GM18499 (cell line): Measurements from ENCODE around the gene GALNT2.

Experiments
- ATAC-seq: cut with Tn5 transposase; IDR thresholded peaks from one replicate; pipeline ENCODE4 v1.9.1; 2021; ENCODE audit warnings: moderate number of reproducible peaks; ENCODE audit not compliant: insufficient read depth, unreplicated experiment

Gene GALNT2

GRCh38 chr1:230280906-230281413, 213.9 kb downstream of the GALNT2 start:
- no peak for ATAC-seq

GRCh38 chr1:230281556-230281955, 214.5 kb downstream of the GALNT2 start:
- ATAC-seq = no peak

GRCh38 chr1:230282157-230282556, 215.1 kb downstream of the GALNT2 start:
- no peak for ATAC-seq

GRCh38 chr1:230283678-230284077, 216.6 kb downstream of the GALNT2 start:
- ATAC-seq = no peak

GRCh38 chr1:230284891-230285290, 217.9 kb downstream of the GALNT2 start:
- ATAC-seq = no peak

GRCh38 chr1:230285351-230285750, 218.3 kb downstream of the GALNT2 start:
- ATAC-seq = no peak

- ATAC-seq = no peak
Observed at GRCh38 chr1:230286166-230286889, 219.3 kb downstream of the GALNT2 start.

GRCh38 chr1:230286890-230287269, 219.8 kb downstream of the GALNT2 start:
- ATAC-seq = no peak

- ATAC-seq = no peak
Observed at GRCh38 chr1:230287674-230288315, 220.8 kb downstream of the GALNT2 start.

- ATAC-seq = no peak
Observed at GRCh38 chr1:230288641-230289349, 221.8 kb downstream of the GALNT2 start.

- ATAC-seq = no peak
Observed at GRCh38 chr1:230289350-230289644, 222.3 kb downstream of the GALNT2 start.

GRCh38 chr1:230291731-230292620, 224.9 kb downstream of the GALNT2 start:
- ATAC-seq = no peak

GRCh38 chr1:230292689-230293389, 225.8 kb downstream of the GALNT2 start:
- ATAC-seq = no peak

GRCh38 chr1:230293390-230293700, 226.3 kb downstream of the GALNT2 start:
- no peak for ATAC-seq

- no peak for ATAC-seq
Observed at GRCh38 chr1:230295367-230295766, 228.3 kb downstream of the GALNT2 start.

- no peak for ATAC-seq
Observed at GRCh38 chr1:230299191-230300006, 232.4 kb downstream of the GALNT2 start.

- no peak for ATAC-seq
Observed at GRCh38 chr1:230300322-230301301, 233.6 kb downstream of the GALNT2 start.

GRCh38 chr1:230301322-230301721, 234.3 kb downstream of the GALNT2 start:
- no peak for ATAC-seq
